Fibroblast of lung (primary cell): ENCODE data around the gene MYRIP. TPM values are rescaled to one million over a fixed set of nuclear protein-coding genes. Genes with fewer than 3 reads are reported as not detected.

Source experiments
- DNase-seq, 2 donors: peaks; one replicate each; pipeline versions ENCODE4 v3.0.0 to v3.0.0-alpha.2; 2010; ENCODE audit warnings: low read depth in 2 of 2
- H2AFZ ChIP-seq: 2 replicates; pipeline ENCODE4 v1.5.1; 2012; ENCODE audit warnings: low read length, control low read depth, inconsistent platforms
- H3K27ac ChIP-seq: 2 replicates; pipeline ENCODE4 v1.5.1; 2011; ENCODE audit warnings: low read length, control low read depth; ENCODE audit not compliant: insufficient read depth
- H3K27me3 ChIP-seq: 2 replicates; pipeline ENCODE4 v1.5.1; 2011; ENCODE audit warnings: mild to moderate bottlenecking, low read length; ENCODE audit not compliant: control insufficient read depth, insufficient read depth
- H3K36me3 ChIP-seq: 2 replicates; pipeline ENCODE4 v1.5.1; 2011; ENCODE audit warnings: low read length; ENCODE audit not compliant: control insufficient read depth, insufficient read depth
- H3K4me1 ChIP-seq: 2 replicates; pipeline ENCODE4 v1.5.1; 2011; ENCODE audit warnings: low read length; ENCODE audit not compliant: control insufficient read depth, insufficient read depth; ENCODE audit errors: extremely low read depth
- H3K4me2 ChIP-seq: 2 replicates; pipeline ENCODE4 v1.5.1; 2011; ENCODE audit warnings: low read length, control low read depth; ENCODE audit not compliant: insufficient read depth; ENCODE audit errors: extremely low read depth
- H3K4me3 ChIP-seq, 4 experiments: fragments of 200-600 bp in 1 of 4; sonication (generic) in 1 of 4; replicated peaks in 1 of 4; 2 replicates each; pipeline ENCODE4 v1.5.1; 2011 to 2016; ENCODE audit warnings: low read length in 4 of 4, low read depth in 3 of 4, mild to moderate bottlenecking in 3 of 4, control low read depth in 2 of 4, inconsistent platforms in 1 of 4, mixed read lengths in 1 of 4; ENCODE audit not compliant: insufficient read depth in 1 of 4; ENCODE audit errors: control extremely low read depth in 1 of 4
- H3K79me2 ChIP-seq: 2 replicates; pipeline ENCODE4 v1.5.1; 2012; ENCODE audit warnings: mild to moderate bottlenecking, low read length, inconsistent platforms; ENCODE audit not compliant: control insufficient read depth, insufficient read depth
- H3K9ac ChIP-seq: 2 replicates; pipeline ENCODE4 v1.5.1; 2011; ENCODE audit warnings: mild to moderate bottlenecking, low read length, control low read depth; ENCODE audit not compliant: insufficient read depth
- H3K9me3 ChIP-seq: 2 replicates; pipeline ENCODE4 v1.5.1; 2012; ENCODE audit warnings: low read depth, low read length; ENCODE audit not compliant: control insufficient read depth, insufficient read depth
- H4K20me1 ChIP-seq: 2 replicates; pipeline ENCODE4 v1.5.1; 2011; ENCODE audit warnings: low read length; ENCODE audit not compliant: control insufficient read depth, insufficient read depth; ENCODE audit errors: extremely low read depth
- EZH2 ChIP-seq: IDR thresholded peaks from 2 replicates; pipeline ENCODE4 v1.5.1; 2012; ENCODE audit warnings: low read length, control low read depth, mild to moderate bottlenecking; ENCODE audit errors: missing control alignments
- polyA plus RNA-seq, 2 donors: library from polyadenylated mRNA; depleted of rRNA in 1 of 2; stranded (reverse) in 1 of 2; unstranded in 1 of 2; fragments of >200 nt; gene quantifications; 2 replicates each; pipeline ENCODE4 v1.2.1, GENCODE V29; 2011 to 2012; ENCODE audit warnings: missing spikeins in 1 of 2
- total RNA-seq: library from RNA; depleted of rRNA; stranded (reverse); fragments of >200 nt; gene quantifications from 2 replicates; pipeline ENCODE4 v1.2.1, GENCODE V29; 2014
- TF ChIP-seq, protein P1 (sequence below), 2 donors: IDR thresholded peaks in 1 of 2; conservative IDR thresholded peaks in 1 of 2; 1 replicate in 1 of 2; 2 replicates in 1 of 2; pipeline ENCODE4 v1.5.1; 2011 to 2012; ENCODE audit warnings: low read length in 2 of 2, control low read depth in 1 of 2, inconsistent platforms in 1 of 2, low read depth in 1 of 2, mild to moderate bottlenecking in 1 of 2

Gene MYRIP
- total and polyA plus RNA-seq, 2 donors (not counting 1 experiment from before 2014, with no cell fraction given), result 0.02 TPM; not detected in 1

DNA sequence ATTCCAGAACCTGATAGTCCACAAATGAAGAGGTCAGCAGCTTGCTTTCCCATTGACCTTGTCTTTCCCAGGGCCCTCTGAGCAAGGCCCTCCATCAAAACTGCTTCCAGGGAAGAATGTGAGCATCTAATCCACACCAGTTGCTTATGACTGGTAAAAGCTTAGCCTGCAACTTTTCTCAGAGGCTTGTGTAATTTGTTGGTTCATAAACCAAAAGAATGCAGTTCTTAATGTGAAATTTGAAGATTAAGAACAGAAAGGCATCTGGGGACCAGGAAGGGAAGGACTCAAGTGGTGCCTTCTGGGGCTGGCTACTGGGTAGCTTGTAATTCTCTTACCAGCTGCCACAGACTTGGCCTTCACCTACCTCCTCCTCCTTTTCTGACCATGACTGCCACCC lies 439.2 kb downstream of the MYRIP start:
- Histone ChIP-seq H3K4me2 (no peak overlapping the region), H3K79me2 (no peaks in the 10 kb centered on the region), H3K9me3 (no peaks in the 10 kb centered on the region), H4K20me1 (no peaks in the 10 kb centered on the region), H3K27me3 (no peaks in the 10 kb centered on the region), H3K4me1 (no peaks in the 10 kb centered on the region), H2AFZ (no peak overlapping the region), H3K36me3 (no peaks in the 10 kb centered on the region), H3K4me3 (no peak overlapping the region), H3K27ac (no peak overlapping the region), H3K9ac (no peak overlapping the region)
- no peak for DNase-seq
- TF ChIP-seq, protein P1, sequence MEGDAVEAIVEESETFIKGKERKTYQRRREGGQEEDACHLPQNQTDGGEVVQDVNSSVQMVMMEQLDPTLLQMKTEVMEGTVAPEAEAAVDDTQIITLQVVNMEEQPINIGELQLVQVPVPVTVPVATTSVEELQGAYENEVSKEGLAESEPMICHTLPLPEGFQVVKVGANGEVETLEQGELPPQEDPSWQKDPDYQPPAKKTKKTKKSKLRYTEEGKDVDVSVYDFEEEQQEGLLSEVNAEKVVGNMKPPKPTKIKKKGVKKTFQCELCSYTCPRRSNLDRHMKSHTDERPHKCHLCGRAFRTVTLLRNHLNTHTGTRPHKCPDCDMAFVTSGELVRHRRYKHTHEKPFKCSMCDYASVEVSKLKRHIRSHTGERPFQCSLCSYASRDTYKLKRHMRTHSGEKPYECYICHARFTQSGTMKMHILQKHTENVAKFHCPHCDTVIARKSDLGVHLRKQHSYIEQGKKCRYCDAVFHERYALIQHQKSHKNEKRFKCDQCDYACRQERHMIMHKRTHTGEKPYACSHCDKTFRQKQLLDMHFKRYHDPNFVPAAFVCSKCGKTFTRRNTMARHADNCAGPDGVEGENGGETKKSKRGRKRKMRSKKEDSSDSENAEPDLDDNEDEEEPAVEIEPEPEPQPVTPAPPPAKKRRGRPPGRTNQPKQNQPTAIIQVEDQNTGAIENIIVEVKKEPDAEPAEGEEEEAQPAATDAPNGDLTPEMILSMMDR (conservative IDR thresholded peaks at IDR 0.05 in 1 of 2, IDR thresholded peaks at IDR 0.05 in 1 of 2; ENCODE audit: low read depth in 1 of 2, low read length in 2 of 2), result no peak
- TF ChIP-seq EZH2, result no peak

DNA sequence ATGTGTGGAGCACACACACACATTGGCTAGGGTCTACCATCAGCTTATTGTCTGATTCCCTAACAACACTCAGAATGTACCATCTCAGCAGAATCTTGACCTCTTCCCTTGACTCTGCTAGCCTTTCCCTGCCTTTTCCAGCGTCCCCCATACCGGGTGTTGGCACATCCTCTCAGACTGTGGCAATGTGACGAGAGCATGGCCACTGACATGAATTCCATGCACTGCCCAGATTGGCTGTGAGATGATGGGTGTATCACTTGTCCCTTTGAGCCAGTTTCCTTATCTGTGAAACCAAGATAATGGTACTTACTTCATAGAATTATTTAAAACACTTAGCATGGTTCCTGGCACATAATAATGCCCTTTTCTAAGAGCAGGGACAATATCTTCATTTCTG lies 439.8 kb downstream of the MYRIP start:
- Histone ChIP-seq H3K27me3 (no peaks in the 10 kb centered on the region), H2AFZ (no peak overlapping the region), H3K4me3 (no peak overlapping the region), H3K4me2 (no peak overlapping the region), H3K36me3 (no peaks in the 10 kb centered on the region), H4K20me1 (no peaks in the 10 kb centered on the region), H3K9me3 (no peaks in the 10 kb centered on the region), H3K9ac (no peak overlapping the region), H3K27ac (no peak overlapping the region), H3K79me2 (no peaks in the 10 kb centered on the region), H3K4me1 (no peaks in the 10 kb centered on the region)
- no peak for DNase-seq
- TF ChIP-seq EZH2, result no peak
- TF ChIP-seq, protein P1 (conservative IDR thresholded peaks at IDR 0.05 in 1 of 2, IDR thresholded peaks at IDR 0.05 in 1 of 2; ENCODE audit: low read depth in 1 of 2, low read length in 2 of 2), result no peak

DNA sequence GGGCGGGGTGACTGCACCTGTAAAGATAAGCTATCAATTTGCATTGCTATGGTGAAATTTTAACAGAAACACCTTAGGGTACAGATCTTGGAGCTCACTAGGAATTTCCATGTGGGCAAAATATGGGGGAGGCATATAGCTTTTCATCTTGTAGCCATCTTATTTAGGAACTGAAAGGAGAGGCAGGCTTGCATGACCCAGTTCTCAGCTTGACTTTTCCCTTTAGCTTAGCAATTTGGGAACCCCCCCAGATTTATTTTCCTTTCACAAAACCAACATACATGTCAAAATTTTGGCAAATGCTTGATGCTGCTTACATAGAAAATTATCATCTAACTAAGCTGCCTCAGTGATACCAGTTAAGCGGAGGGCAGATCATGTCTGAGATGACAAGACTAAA lies 445.1 kb downstream of the MYRIP start:
- Histone ChIP-seq H2AFZ (no peak overlapping the region), H3K9me3 (no peaks in the 10 kb centered on the region), H3K36me3 (no peaks in the 10 kb centered on the region), H3K27me3 (no peaks in the 10 kb centered on the region), H3K4me2 (no peak overlapping the region), H4K20me1 (no peaks in the 10 kb centered on the region), H3K27ac (no peak overlapping the region), H3K79me2 (no peaks in the 10 kb centered on the region), H3K4me3 (no peak overlapping the region), H3K4me1 (no peaks in the 10 kb centered on the region), H3K9ac (no peak overlapping the region)
- DNase-seq, result no peak
- no peak for TF ChIP-seq EZH2
- TF ChIP-seq, protein P1 (conservative IDR thresholded peaks at IDR 0.05 in 1 of 2, IDR thresholded peaks at IDR 0.05 in 1 of 2; ENCODE audit: low read depth in 1 of 2, low read length in 2 of 2), result no peak
